Measurements from ENCODE around the gene ZNF638.

DNA sequence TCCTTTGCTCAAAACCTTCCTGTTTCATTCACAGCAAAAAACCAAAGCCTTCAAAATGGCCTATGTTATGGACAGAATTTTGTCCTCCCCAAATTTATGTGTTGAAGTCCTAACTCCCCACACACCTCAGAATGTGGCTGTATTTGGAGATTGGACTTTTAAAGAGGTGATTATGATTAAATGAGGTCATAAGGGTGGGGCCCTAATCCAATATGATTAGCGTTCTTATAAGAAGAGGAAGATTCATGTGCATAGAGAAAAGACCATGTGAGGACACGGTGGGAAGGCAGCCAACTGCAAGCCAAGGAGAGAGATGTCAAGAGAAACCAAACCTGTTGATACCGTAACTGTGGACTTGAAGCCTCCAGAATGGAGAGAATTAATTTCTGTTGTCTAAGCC lies 4.6 kb upstream of the ZNF638 start:
- TF ChIP-seq ZNF785 (tag by site-specific recombination; IDR thresholded peaks at IDR 0.05) (no peak), ZNF747 (tag by site-specific recombination; IDR thresholded peaks at IDR 0.05) (no peak), SETDB1 (IDR thresholded peaks at IDR 0.05; ENCODE audit: insufficient read length, low read length) (no peak), ZBTB1 (tag by site-specific recombination; IDR thresholded peaks at IDR 0.05) (no peak), KLF9 (tag by site-specific recombination; IDR thresholded peaks at IDR 0.05; ENCODE audit: low read depth) (no peak), ZNF239 (tag by site-specific recombination; IDR thresholded peaks at IDR 0.05) (no peak), ZNF626 (tag by site-specific recombination; IDR thresholded peaks at IDR 0.05) (no peak)
- TF ChIP-seq, protein P1, sequence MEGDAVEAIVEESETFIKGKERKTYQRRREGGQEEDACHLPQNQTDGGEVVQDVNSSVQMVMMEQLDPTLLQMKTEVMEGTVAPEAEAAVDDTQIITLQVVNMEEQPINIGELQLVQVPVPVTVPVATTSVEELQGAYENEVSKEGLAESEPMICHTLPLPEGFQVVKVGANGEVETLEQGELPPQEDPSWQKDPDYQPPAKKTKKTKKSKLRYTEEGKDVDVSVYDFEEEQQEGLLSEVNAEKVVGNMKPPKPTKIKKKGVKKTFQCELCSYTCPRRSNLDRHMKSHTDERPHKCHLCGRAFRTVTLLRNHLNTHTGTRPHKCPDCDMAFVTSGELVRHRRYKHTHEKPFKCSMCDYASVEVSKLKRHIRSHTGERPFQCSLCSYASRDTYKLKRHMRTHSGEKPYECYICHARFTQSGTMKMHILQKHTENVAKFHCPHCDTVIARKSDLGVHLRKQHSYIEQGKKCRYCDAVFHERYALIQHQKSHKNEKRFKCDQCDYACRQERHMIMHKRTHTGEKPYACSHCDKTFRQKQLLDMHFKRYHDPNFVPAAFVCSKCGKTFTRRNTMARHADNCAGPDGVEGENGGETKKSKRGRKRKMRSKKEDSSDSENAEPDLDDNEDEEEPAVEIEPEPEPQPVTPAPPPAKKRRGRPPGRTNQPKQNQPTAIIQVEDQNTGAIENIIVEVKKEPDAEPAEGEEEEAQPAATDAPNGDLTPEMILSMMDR (tag by site-specific recombination; IDR thresholded peaks at IDR 0.05), result no peak
- TF ChIP-seq, protein P2, sequence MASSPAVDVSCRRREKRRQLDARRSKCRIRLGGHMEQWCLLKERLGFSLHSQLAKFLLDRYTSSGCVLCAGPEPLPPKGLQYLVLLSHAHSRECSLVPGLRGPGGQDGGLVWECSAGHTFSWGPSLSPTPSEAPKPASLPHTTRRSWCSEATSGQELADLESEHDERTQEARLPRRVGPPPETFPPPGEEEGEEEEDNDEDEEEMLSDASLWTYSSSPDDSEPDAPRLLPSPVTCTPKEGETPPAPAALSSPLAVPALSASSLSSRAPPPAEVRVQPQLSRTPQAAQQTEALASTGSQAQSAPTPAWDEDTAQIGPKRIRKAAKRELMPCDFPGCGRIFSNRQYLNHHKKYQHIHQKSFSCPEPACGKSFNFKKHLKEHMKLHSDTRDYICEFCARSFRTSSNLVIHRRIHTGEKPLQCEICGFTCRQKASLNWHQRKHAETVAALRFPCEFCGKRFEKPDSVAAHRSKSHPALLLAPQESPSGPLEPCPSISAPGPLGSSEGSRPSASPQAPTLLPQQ (tag by site-specific recombination; IDR thresholded peaks at IDR 0.05), result no peak
- TF ChIP-seq, protein P3, sequence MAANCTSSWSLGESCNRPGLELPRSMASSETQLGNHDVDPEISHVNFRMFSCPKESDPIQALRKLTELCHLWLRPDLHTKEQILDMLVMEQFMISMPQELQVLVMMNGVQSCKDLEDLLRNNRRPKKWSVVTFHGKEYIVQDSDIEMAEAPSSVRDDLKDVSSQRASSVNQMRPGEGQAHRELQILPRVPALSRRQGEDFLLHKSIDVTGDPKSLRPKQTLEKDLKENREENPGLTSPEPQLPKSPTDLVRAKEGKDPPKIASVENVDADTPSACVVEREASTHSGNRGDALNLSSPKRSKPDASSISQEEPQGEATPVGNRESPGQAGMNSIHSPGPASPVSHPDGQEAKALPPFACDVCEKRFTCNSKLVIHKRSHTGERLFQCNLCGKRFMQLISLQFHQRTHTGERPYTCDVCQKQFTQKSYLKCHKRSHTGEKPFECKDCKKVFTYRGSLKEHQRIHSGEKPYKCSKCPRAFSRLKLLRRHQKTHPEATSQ (tag by site-specific recombination; IDR thresholded peaks at IDR 0.05), result no peak
- TF ChIP-seq, protein P4, sequence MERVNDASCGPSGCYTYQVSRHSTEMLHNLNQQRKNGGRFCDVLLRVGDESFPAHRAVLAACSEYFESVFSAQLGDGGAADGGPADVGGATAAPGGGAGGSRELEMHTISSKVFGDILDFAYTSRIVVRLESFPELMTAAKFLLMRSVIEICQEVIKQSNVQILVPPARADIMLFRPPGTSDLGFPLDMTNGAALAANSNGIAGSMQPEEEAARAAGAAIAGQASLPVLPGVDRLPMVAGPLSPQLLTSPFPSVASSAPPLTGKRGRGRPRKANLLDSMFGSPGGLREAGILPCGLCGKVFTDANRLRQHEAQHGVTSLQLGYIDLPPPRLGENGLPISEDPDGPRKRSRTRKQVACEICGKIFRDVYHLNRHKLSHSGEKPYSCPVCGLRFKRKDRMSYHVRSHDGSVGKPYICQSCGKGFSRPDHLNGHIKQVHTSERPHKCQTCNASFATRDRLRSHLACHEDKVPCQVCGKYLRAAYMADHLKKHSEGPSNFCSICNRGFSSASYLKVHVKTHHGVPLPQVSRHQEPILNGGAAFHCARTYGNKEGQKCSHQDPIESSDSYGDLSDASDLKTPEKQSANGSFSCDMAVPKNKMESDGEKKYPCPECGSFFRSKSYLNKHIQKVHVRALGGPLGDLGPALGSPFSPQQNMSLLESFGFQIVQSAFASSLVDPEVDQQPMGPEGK (tag by site-specific recombination; IDR thresholded peaks at IDR 0.05), result no peak
- TF ChIP-seq, protein P5, sequence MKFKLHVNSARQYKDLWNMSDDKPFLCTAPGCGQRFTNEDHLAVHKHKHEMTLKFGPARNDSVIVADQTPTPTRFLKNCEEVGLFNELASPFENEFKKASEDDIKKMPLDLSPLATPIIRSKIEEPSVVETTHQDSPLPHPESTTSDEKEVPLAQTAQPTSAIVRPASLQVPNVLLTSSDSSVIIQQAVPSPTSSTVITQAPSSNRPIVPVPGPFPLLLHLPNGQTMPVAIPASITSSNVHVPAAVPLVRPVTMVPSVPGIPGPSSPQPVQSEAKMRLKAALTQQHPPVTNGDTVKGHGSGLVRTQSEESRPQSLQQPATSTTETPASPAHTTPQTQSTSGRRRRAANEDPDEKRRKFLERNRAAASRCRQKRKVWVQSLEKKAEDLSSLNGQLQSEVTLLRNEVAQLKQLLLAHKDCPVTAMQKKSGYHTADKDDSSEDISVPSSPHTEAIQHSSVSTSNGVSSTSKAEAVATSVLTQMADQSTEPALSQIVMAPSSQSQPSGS (tag by site-specific recombination; IDR thresholded peaks at IDR 0.05; ENCODE audit: low read depth), result no peak
- TF ChIP-seq, protein P6, sequence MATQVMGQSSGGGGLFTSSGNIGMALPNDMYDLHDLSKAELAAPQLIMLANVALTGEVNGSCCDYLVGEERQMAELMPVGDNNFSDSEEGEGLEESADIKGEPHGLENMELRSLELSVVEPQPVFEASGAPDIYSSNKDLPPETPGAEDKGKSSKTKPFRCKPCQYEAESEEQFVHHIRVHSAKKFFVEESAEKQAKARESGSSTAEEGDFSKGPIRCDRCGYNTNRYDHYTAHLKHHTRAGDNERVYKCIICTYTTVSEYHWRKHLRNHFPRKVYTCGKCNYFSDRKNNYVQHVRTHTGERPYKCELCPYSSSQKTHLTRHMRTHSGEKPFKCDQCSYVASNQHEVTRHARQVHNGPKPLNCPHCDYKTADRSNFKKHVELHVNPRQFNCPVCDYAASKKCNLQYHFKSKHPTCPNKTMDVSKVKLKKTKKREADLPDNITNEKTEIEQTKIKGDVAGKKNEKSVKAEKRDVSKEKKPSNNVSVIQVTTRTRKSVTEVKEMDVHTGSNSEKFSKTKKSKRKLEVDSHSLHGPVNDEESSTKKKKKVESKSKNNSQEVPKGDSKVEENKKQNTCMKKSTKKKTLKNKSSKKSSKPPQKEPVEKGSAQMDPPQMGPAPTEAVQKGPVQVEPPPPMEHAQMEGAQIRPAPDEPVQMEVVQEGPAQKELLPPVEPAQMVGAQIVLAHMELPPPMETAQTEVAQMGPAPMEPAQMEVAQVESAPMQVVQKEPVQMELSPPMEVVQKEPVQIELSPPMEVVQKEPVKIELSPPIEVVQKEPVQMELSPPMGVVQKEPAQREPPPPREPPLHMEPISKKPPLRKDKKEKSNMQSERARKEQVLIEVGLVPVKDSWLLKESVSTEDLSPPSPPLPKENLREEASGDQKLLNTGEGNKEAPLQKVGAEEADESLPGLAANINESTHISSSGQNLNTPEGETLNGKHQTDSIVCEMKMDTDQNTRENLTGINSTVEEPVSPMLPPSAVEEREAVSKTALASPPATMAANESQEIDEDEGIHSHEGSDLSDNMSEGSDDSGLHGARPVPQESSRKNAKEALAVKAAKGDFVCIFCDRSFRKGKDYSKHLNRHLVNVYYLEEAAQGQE (tag by site-specific recombination; IDR thresholded peaks at IDR 0.05), result no peak
